ENCODE measurements around the gene P3H3.

- TF ChIP-seq ZNF384 (IDR thresholded peaks at IDR 0.05; ENCODE audit: low read depth, low read length) (no peak), RBM39 (optimal IDR thresholded peaks at IDR 0.05; ENCODE audit: low read depth, low read length) (no peak), CXXC5 (CRISPR knock-in tag; IDR thresholded peaks at IDR 0.05) (no peak), ZNF766 (CRISPR knock-in tag; conservative IDR thresholded peaks at IDR 0.05) (no peak), ZBTB33 (CRISPR knock-in tag; IDR thresholded peaks at IDR 0.05) (no peak), NR2C2 (CRISPR knock-in tag; IDR thresholded peaks at IDR 0.05) (no peak), NR2C2 (tag; IDR thresholded peaks at IDR 0.05) (no peak), POLR2A (conservative IDR thresholded peaks at IDR 0.05) (no peak), SIN3A (IDR thresholded peaks at IDR 0.05; ENCODE audit: borderline replicate concordance in 2 of 2, control insufficient read depth in 1 of 2, low read depth in 2 of 2, low read length in 2 of 2) (no peak), HBP1 (CRISPR knock-in tag; IDR thresholded peaks at IDR 0.05) (no peak)
Observed at GRCh38 chr12:6786416-6787094, 41.7 kb upstream of the P3H3 start.

Data from K562 (cell line).